Fibroblast of lung (primary cell): Measurements from ENCODE around the gene NDUFA9. TPM values are rescaled to one million over a fixed set of nuclear protein-coding genes. Genes with fewer than 3 reads are reported as not detected.

ENCODE experiments used
- DNase-seq, 2 donors: peaks; one replicate each; pipeline versions ENCODE4 v3.0.0 to v3.0.0-alpha.2; 2010; ENCODE audit warnings: low read depth in 2 of 2
- H2AFZ ChIP-seq: 2 replicates; pipeline ENCODE4 v1.5.1; 2012; ENCODE audit warnings: low read length, control low read depth, inconsistent platforms
- H3K27ac ChIP-seq: 2 replicates; pipeline ENCODE4 v1.5.1; 2011; ENCODE audit warnings: low read length, control low read depth; ENCODE audit not compliant: insufficient read depth
- H3K27me3 ChIP-seq: 2 replicates; pipeline ENCODE4 v1.5.1; 2011; ENCODE audit warnings: mild to moderate bottlenecking, low read length; ENCODE audit not compliant: control insufficient read depth, insufficient read depth
- H3K36me3 ChIP-seq: 2 replicates; pipeline ENCODE4 v1.5.1; 2011; ENCODE audit warnings: low read length; ENCODE audit not compliant: control insufficient read depth, insufficient read depth
- H3K4me1 ChIP-seq: 2 replicates; pipeline ENCODE4 v1.5.1; 2011; ENCODE audit warnings: low read length; ENCODE audit not compliant: control insufficient read depth, insufficient read depth; ENCODE audit errors: extremely low read depth
- H3K4me2 ChIP-seq: 2 replicates; pipeline ENCODE4 v1.5.1; 2011; ENCODE audit warnings: low read length, control low read depth; ENCODE audit not compliant: insufficient read depth; ENCODE audit errors: extremely low read depth
- H3K4me3 ChIP-seq, 4 experiments: fragments of 200-600 bp in 1 of 4; sonication (generic) in 1 of 4; replicated peaks in 1 of 4; 2 replicates each; pipeline ENCODE4 v1.5.1; 2011 to 2016; ENCODE audit warnings: low read length in 4 of 4, low read depth in 3 of 4, mild to moderate bottlenecking in 3 of 4, control low read depth in 2 of 4, inconsistent platforms in 1 of 4, mixed read lengths in 1 of 4; ENCODE audit not compliant: insufficient read depth in 1 of 4; ENCODE audit errors: control extremely low read depth in 1 of 4
- H3K79me2 ChIP-seq: 2 replicates; pipeline ENCODE4 v1.5.1; 2012; ENCODE audit warnings: mild to moderate bottlenecking, low read length, inconsistent platforms; ENCODE audit not compliant: control insufficient read depth, insufficient read depth
- H3K9ac ChIP-seq: 2 replicates; pipeline ENCODE4 v1.5.1; 2011; ENCODE audit warnings: mild to moderate bottlenecking, low read length, control low read depth; ENCODE audit not compliant: insufficient read depth
- H3K9me3 ChIP-seq: 2 replicates; pipeline ENCODE4 v1.5.1; 2012; ENCODE audit warnings: low read depth, low read length; ENCODE audit not compliant: control insufficient read depth, insufficient read depth
- H4K20me1 ChIP-seq: 2 replicates; pipeline ENCODE4 v1.5.1; 2011; ENCODE audit warnings: low read length; ENCODE audit not compliant: control insufficient read depth, insufficient read depth; ENCODE audit errors: extremely low read depth
- CTCF ChIP-seq, 2 donors: IDR thresholded peaks in 1 of 2; conservative IDR thresholded peaks in 1 of 2; 1 replicate in 1 of 2; 2 replicates in 1 of 2; pipeline ENCODE4 v1.5.1; 2011 to 2012; ENCODE audit warnings: low read length in 2 of 2, control low read depth in 1 of 2, inconsistent platforms in 1 of 2, low read depth in 1 of 2, mild to moderate bottlenecking in 1 of 2
- EZH2 ChIP-seq: IDR thresholded peaks from 2 replicates; pipeline ENCODE4 v1.5.1; 2012; ENCODE audit warnings: low read length, control low read depth, mild to moderate bottlenecking; ENCODE audit errors: missing control alignments
- polyA plus RNA-seq, 2 donors: library from polyadenylated mRNA; depleted of rRNA in 1 of 2; stranded (reverse) in 1 of 2; unstranded in 1 of 2; fragments of >200 nt; gene quantifications; 2 replicates each; pipeline ENCODE4 v1.2.1, GENCODE V29; 2011 to 2012; ENCODE audit warnings: missing spikeins in 1 of 2
- total RNA-seq: library from RNA; depleted of rRNA; stranded (reverse); fragments of >200 nt; gene quantifications from 2 replicates; pipeline ENCODE4 v1.2.1, GENCODE V29; 2014

The NDUFA9 gene
- total and polyA plus RNA-seq, 2 donors (not counting 1 experiment from before 2014, with no cell fraction given), result 42.6 to 68.8 TPM

- peaks cover 5% of the 10 kb centered on the region for H3K4me1 ChIP-seq
- peak overlapping the region; percentile 96 for H3K4me2 ChIP-seq
- no peaks in the 10 kb centered on the region for H4K20me1 ChIP-seq
- peak overlapping the region; percentile 97 for H2AFZ ChIP-seq
- H3K27ac ChIP-seq, result peak overlapping the region; percentile 77
- no peaks in the 10 kb centered on the region for H3K9me3 ChIP-seq
- DNase-seq, result no peak
- H3K9ac ChIP-seq, result peak overlapping the region; percentile 84
- peaks cover 35% of the 10 kb centered on the region for H3K79me2 ChIP-seq
- TF ChIP-seq EZH2, result no peak
- TF ChIP-seq CTCF (conservative IDR thresholded peaks at IDR 0.05 in 1 of 2, IDR thresholded peaks at IDR 0.05 in 1 of 2; ENCODE audit: low read depth in 1 of 2, low read length in 2 of 2), result no peak
- no peaks in the 10 kb centered on the region for H3K27me3 ChIP-seq
- no peaks in the 10 kb centered on the region for H3K36me3 ChIP-seq
- peak overlapping the region; percentile 88 to 97 (median 90) for H3K4me3 ChIP-seq
Observed at GRCh38 chr12:4649358-4649661, 396 bp downstream of the NDUFA9 start.

GRCh38 chr12:4653257-4653656 lies 4.3 kb downstream of the NDUFA9 start:
- H3K4me1 ChIP-seq, result peaks cover 3% of the 10 kb centered on the region
- no peak overlapping the region for H3K27ac ChIP-seq
- no peaks in the 10 kb centered on the region for H3K9me3 ChIP-seq
- no peak overlapping the region for H3K4me2 ChIP-seq
- no peak for DNase-seq
- H3K9ac ChIP-seq, result no peak overlapping the region
- no peak overlapping the region for H2AFZ ChIP-seq
- H3K27me3 ChIP-seq, result no peaks in the 10 kb centered on the region
- peaks cover 35% of the 10 kb centered on the region for H3K79me2 ChIP-seq
- no peak for TF ChIP-seq EZH2
- no peak for TF ChIP-seq CTCF (conservative IDR thresholded peaks at IDR 0.05 in 1 of 2, IDR thresholded peaks at IDR 0.05 in 1 of 2; ENCODE audit: low read depth in 1 of 2, low read length in 2 of 2)
- H4K20me1 ChIP-seq, result no peaks in the 10 kb centered on the region
- no peaks in the 10 kb centered on the region for H3K36me3 ChIP-seq
- no peak overlapping the region for H3K4me3 ChIP-seq

GRCh38 chr12:4653691-4654090 lies 4.8 kb downstream of the NDUFA9 start:
- Histone ChIP-seq H3K4me1 (peaks cover 3% of the 10 kb centered on the region), H3K4me3 (no peak overlapping the region), H3K9me3 (no peaks in the 10 kb centered on the region), H2AFZ (no peak overlapping the region), H3K27me3 (no peaks in the 10 kb centered on the region), H3K9ac (no peak overlapping the region), H3K36me3 (no peaks in the 10 kb centered on the region), H3K27ac (no peak overlapping the region), H4K20me1 (no peaks in the 10 kb centered on the region), H3K79me2 (peaks cover 35% of the 10 kb centered on the region), H3K4me2 (no peak overlapping the region)
- no peak for DNase-seq
- no peak for TF ChIP-seq EZH2
- TF ChIP-seq CTCF (conservative IDR thresholded peaks at IDR 0.05 in 1 of 2, IDR thresholded peaks at IDR 0.05 in 1 of 2; ENCODE audit: low read depth in 1 of 2, low read length in 2 of 2), result no peak
